WERI-Rb-1 (cell line): Measurements from ENCODE around the gene AGO3.

Experiments used
- DNase-seq: peaks from one replicate; pipeline ENCODE4 v3.0.0-alpha.2; 2020
- H3K27ac ChIP-seq: fragments of 250-450 bp; sonication (Bioruptor Pico); 2 replicates; pipeline ENCODE4 v1.5.1; 2020; ENCODE audit warnings: mild to moderate bottlenecking, moderate library complexity
- H3K27me3 ChIP-seq: fragments of 250-450 bp; sonication (Bioruptor Pico); 2 replicates; pipeline ENCODE4 v1.5.1; 2021; ENCODE audit warnings: mild to moderate bottlenecking, low read depth, moderate library complexity; ENCODE audit not compliant: insufficient read depth, severe bottlenecking
- H3K36me3 ChIP-seq: fragments of 250-450 bp; sonication (Bioruptor Pico); 2 replicates; pipeline ENCODE4 v1.5.1; 2020; ENCODE audit warnings: mild to moderate bottlenecking, moderate library complexity
- H3K4me3 ChIP-seq: 2 replicates; pipeline ENCODE4 v1.5.1; 2011; ENCODE audit warnings: low read depth, mild to moderate bottlenecking, control low read depth, low read length
- H3K9me3 ChIP-seq: fragments of 250-450 bp; sonication (Bioruptor Pico); 2 replicates; pipeline ENCODE4 v1.5.1; 2021; ENCODE audit warnings: mild to moderate bottlenecking, moderate library complexity; ENCODE audit not compliant: severe bottlenecking
- CTCF ChIP-seq: IDR thresholded peaks from 2 replicates; pipeline ENCODE4 v1.5.1; 2011; ENCODE audit warnings: low read depth, mild to moderate bottlenecking, control low read depth, inconsistent platforms, low read length

AGO3 gene

GRCh38 chr1:36093929-36094328, 163.0 kb downstream of the AGO3 start:
- H3K4me3 ChIP-seq = no peak overlapping the region
- peaks cover 48% of the 10 kb centered on the region for H3K36me3 ChIP-seq
- no peak for TF ChIP-seq CTCF
- H3K27me3 ChIP-seq = no peaks in the 10 kb centered on the region
- no peak for DNase-seq
- H3K9me3 ChIP-seq = no peaks in the 10 kb centered on the region
- H3K27ac ChIP-seq = no peak overlapping the region

GRCh38 chr1:36094621-36095061, 163.7 kb downstream of the AGO3 start:
- Histone ChIP-seq H3K4me3 (no peak overlapping the region), H3K9me3 (no peaks in the 10 kb centered on the region), H3K27ac (no peak overlapping the region), H3K27me3 (no peaks in the 10 kb centered on the region), H3K36me3 (peaks cover 48% of the 10 kb centered on the region)
- TF ChIP-seq CTCF = no peak
- DNase-seq = no peak

- Histone ChIP-seq H3K9me3 (no peaks in the 10 kb centered on the region), H3K36me3 (peaks cover 41% of the 10 kb centered on the region), H3K4me3 (no peak overlapping the region), H3K27me3 (no peaks in the 10 kb centered on the region), H3K27ac (no peak overlapping the region)
- DNase-seq = no peak
- TF ChIP-seq CTCF = no peak
These were observed 165.0 kb downstream of the AGO3 start for GRCh38 chr1:36095760-36096405.

GRCh38 chr1:36096500-36097432, 165.9 kb downstream of the AGO3 start:
- Histone ChIP-seq H3K27me3 (no peaks in the 10 kb centered on the region), H3K36me3 (peaks cover 32% of the 10 kb centered on the region), H3K9me3 (no peaks in the 10 kb centered on the region), H3K4me3 (no peak overlapping the region), H3K27ac (no peak overlapping the region)
- TF ChIP-seq CTCF = peak; percentile 76
- peak; percentile 73 for DNase-seq

- H3K4me3 ChIP-seq = no peak overlapping the region
- no peaks in the 10 kb centered on the region for H3K27me3 ChIP-seq
- no peak overlapping the region for H3K27ac ChIP-seq
- DNase-seq = no peak
- H3K36me3 ChIP-seq = peaks cover 20% of the 10 kb centered on the region
- no peaks in the 10 kb centered on the region for H3K9me3 ChIP-seq
- no peak for TF ChIP-seq CTCF
These were observed 167.0 kb downstream of the AGO3 start for GRCh38 chr1:36097693-36098585.
